Esophagus muscularis mucosa (tissue), 4 donors: Measurements from ENCODE around the gene HOXB6. TPM values are rescaled to one million over a fixed set of nuclear protein-coding genes. Genes with fewer than 3 reads are reported as not detected.
A peak's percentile ranks its signal among the peaks of the same experiment; 100 is the strongest.

ENCODE experiments used
- DNase-seq: peaks from one replicate; pipeline ENCODE4 v3.0.0-alpha.2; 2017; ENCODE audit errors: extremely low spot score
- H3K27ac ChIP-seq, 4 donors: fragments of 200-600 bp; sonication (generic); replicated peaks in 1 of 4; 1 replicate in 3 of 4; 2 replicates in 1 of 4; pipeline ENCODE4 v1.5.1; 2016 to 2019; ENCODE audit warnings: mild to moderate bottlenecking in 1 of 4
- H3K27me3 ChIP-seq, 4 donors: fragments of 200-600 bp; sonication (generic); one replicate each; pipeline versions ENCODE4 v1.5.1 to v1.6.0; 2016 to 2019
- H3K36me3 ChIP-seq, 4 donors: fragments of 200-600 bp; sonication (generic); one replicate each; pipeline ENCODE4 v1.5.1; 2016 to 2019
- H3K4me1 ChIP-seq, 4 donors: fragments of 200-600 bp; sonication (generic); one replicate each; pipeline ENCODE4 v1.5.1; 2016 to 2019
- H3K4me3 ChIP-seq, 4 donors: fragments of 200-600 bp; sonication (generic); 1 replicate in 2 of 4; 2 replicates in 2 of 4; pipeline ENCODE4 v1.5.1; 2016 to 2019; ENCODE audit warnings: mild to moderate bottlenecking in 4 of 4, moderate library complexity in 1 of 4
- H3K9me3 ChIP-seq, 4 donors: fragments of 200-600 bp; sonication (generic); 1 replicate in 3 of 4; 2 replicates in 1 of 4; pipeline ENCODE4 v1.5.1; 2016 to 2019
- EP300 ChIP-seq: sonication (generic); formaldehyde crosslinking; IDR thresholded peaks from one replicate; pipeline ENCODE4 v1.6.1; 2017; ENCODE audit warnings: antibody characterized with exemption
- POLR2A ChIP-seq: fragments of 450-650 bp; IDR thresholded peaks from one replicate; pipeline ENCODE4 v1.6.1; 2017; ENCODE audit warnings: antibody characterized with exemption, moderate library complexity, mild to moderate bottlenecking, low read depth
- POLR2AphosphoS5 ChIP-seq, 2 donors: sonication (generic); formaldehyde crosslinking; IDR thresholded peaks; one replicate each; pipeline ENCODE4 v1.6.1; 2017; ENCODE audit warnings: antibody characterized with exemption in 2 of 2
- WGBS: methylation state at CpG from one replicate; pipeline ENCODE4 v1.1.5; 2018; 5-methylcytosine and 5-hydroxymethylcytosine counted together
- intact Hi-C: fragments of 100-400 bp; cut with DNase I; formaldehyde crosslinking; loops from one replicate; pipeline ENCODE4 v1.15.1; 2023
- total RNA-seq, 4 donors: library from RNA; depleted of rRNA; stranded (reverse); fragments of >200 nt; gene quantifications; one replicate each; pipeline versions ENCODE4 v1.1.0 to v1.2.1, GENCODE V29; 2016
- TF ChIP-seq, protein P1 (sequence below), 3 experiments: fragments of 200-600 bp in 2 of 3; fragments of 450-650 bp in 1 of 3; sonication (generic) in 2 of 3; IDR thresholded peaks; one replicate each; pipeline ENCODE4 v1.5.1; 2017 to 2019; ENCODE audit warnings: antibody characterized with exemption in 3 of 3, mild to moderate bottlenecking in 2 of 3, moderate library complexity in 1 of 3

HOXB6 gene
- total RNA-seq, 4 donors from 2014 or later, result 2.2 to 5.4 (median 2.9) TPM

DNA sequence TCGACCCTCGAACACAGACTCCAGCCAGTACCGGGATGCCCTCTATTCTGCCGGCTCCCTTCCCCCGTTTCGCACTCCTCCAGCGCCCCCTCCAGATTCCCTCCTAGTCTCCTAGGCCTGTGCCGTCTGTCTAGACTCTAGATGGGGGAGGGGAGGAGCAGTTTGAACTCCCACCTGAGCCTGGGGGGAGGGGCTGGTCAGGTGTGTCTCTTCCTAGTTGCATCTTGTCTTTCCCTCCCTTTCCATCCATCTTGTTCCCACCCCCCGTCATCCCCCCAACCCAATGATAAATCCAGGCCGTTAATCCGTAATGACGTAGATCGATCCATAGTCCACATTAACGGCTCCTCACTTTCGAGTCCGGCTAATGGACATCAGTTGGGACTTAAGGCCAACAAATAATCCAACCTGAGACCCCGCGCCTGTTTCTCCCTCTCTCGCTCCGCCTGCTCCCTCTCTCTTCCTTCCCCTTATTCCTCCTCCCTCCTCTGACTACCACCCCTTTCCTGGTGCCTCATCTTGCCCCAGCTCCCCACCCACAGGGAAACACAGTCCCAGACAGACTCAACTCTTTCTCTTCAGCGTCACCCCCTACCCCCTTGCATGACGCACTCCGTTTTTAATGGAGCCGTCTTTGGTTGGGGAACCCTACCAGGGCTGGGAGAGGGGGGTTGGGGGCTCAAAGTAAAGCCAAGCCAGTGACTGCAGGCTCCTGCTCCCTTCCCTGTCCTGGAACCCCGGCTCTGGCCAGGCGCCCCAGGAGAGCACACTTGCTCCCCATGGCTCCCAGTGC, 7.9 kb downstream of the HOXB6 start:
- Histone ChIP-seq H3K27ac (peak overlapping the region in 3 of 4 donors; percentile 51 to 66 (median 63)), H3K4me3 (peak overlapping the region; percentile 56 to 60 (median 57)), H3K27me3 (peaks cover 11 to 97% (median 57%) of the 10 kb centered on the region in 4 donors), H3K9me3 (no peaks in the 10 kb centered on the region), H3K36me3 (no peaks in the 10 kb centered on the region), H3K4me1 (peaks cover 33 to 60% (median 53%) of the 10 kb centered on the region in 4 donors)
- DNase-seq, result no peak
- TF ChIP-seq, protein P1, sequence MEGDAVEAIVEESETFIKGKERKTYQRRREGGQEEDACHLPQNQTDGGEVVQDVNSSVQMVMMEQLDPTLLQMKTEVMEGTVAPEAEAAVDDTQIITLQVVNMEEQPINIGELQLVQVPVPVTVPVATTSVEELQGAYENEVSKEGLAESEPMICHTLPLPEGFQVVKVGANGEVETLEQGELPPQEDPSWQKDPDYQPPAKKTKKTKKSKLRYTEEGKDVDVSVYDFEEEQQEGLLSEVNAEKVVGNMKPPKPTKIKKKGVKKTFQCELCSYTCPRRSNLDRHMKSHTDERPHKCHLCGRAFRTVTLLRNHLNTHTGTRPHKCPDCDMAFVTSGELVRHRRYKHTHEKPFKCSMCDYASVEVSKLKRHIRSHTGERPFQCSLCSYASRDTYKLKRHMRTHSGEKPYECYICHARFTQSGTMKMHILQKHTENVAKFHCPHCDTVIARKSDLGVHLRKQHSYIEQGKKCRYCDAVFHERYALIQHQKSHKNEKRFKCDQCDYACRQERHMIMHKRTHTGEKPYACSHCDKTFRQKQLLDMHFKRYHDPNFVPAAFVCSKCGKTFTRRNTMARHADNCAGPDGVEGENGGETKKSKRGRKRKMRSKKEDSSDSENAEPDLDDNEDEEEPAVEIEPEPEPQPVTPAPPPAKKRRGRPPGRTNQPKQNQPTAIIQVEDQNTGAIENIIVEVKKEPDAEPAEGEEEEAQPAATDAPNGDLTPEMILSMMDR (IDR thresholded peaks at IDR 0.05), result no peak
- TF ChIP-seq POLR2A (no peak), POLR2AphosphoS5 (IDR thresholded peaks at IDR 0.05) (no peak), EP300 (no peak)
- WGBS, result 18% methylated on average over 26 of the region's 26 CpGs
- intact Hi-C loops, result no loop called here

DNA sequence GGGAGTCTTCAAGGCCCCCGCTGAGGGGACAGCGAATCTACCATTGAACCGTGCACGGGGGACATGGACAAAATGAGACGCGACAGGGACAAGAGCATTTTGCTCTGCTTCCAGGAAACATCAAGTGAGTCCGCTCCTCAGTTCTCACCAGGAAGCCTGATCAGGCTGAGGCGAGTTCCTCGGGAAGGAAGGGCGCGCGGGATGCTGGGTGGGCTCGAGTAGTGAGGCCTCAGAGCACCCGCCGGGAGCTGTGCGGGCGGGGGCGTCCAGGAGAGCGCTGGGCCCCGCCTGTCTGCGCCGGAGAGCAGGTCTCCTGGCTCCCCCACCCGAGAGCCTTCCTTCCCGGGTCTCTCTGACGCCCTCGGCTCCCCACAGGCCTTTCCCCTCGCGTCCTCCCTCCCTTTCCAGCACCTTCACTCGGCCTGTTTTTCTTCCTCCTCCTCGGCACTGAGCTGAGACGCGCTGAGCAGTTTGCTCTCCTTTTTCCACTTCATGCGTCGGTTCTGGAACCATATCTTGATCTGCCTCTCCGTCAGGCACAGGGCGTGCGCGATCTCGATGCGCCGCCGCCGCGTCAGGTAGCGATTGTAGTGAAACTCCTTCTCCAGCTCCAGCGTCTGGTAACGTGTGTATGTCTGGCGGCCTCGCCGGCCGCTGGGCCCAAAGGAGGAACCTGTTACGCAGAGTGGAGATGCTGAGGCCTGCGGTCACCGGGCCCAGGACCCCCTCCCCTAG, 8.6 kb downstream of the HOXB6 start:
- Histone ChIP-seq H3K36me3 (no peaks in the 10 kb centered on the region), H3K4me1 (peaks cover 33 to 61% (median 56%) of the 10 kb centered on the region in 4 donors), H3K4me3 (peak overlapping the region; percentile 56 to 60 (median 57)), H3K27me3 (peaks cover 6 to 95% (median 49%) of the 10 kb centered on the region in 4 donors), H3K9me3 (no peaks in the 10 kb centered on the region), H3K27ac (no peak overlapping the region)
- TF ChIP-seq POLR2A (no peak), POLR2AphosphoS5 (IDR thresholded peaks at IDR 0.05) (no peak), EP300 (no peak)
- TF ChIP-seq, protein P1 (IDR thresholded peaks at IDR 0.05), result no peak
- no peak for DNase-seq
- WGBS, result 37% methylated on average over 42 of the region's 54 CpGs
- intact Hi-C loops, result loop anchor here (2.0 kb wide), 1 partner anchor 103 kb away; no protein-coding TSS in a partner anchor

DNA sequence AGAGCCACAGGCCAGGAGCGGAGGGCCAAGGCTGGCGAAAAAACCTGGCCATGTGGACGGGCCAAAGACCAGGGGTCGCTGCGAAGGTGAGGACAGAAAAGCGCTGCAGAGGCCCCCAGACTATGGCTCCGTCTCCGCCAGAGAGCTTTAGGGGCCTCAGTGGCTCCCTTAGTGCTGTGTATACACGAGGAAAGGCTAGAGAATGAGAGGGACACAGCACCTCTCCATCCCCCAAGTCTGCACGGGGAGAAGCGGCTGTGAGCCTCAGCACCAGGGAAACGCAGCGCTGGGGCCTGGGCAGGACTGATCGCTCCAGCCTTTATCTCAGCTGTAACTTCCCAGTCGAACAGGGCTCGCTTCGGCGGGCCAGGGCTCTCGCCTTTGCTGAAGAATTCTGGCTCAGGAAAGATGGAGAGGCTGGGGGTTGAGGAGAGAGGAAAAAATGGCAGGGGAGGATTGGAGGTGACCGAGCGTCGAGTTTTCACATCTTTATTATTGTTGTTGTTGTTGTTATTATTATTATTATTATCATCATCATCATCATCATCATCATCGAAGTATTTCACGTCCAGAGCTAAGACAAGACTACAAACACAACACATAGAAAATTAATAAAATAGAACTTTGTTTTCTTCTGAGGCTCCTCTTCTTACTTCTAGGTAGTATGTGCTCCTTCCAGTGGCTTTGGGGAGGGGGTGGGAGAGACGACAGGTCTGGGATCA, 9.3 kb downstream of the HOXB6 start:
- peaks cover 6 to 88% (median 42%) of the 10 kb centered on the region in 4 donors for H3K27me3 ChIP-seq
- no peaks in the 10 kb centered on the region for H3K9me3 ChIP-seq
- peaks cover 33 to 61% (median 56%) of the 10 kb centered on the region in 4 donors for H3K4me1 ChIP-seq
- DNase-seq, result no peak
- H3K27ac ChIP-seq, result no peak overlapping the region
- intact Hi-C loops, result loop anchor here (2.0 kb wide), 1 partner anchor 103 kb away; no protein-coding TSS in a partner anchor
- no peak for TF ChIP-seq EP300
- no peak for TF ChIP-seq POLR2AphosphoS5 (IDR thresholded peaks at IDR 0.05)
- TF ChIP-seq POLR2A, result no peak
- TF ChIP-seq, protein P1 (IDR thresholded peaks at IDR 0.05), result no peak
- H3K4me3 ChIP-seq, result no peak overlapping the region
- no peaks in the 10 kb centered on the region for H3K36me3 ChIP-seq
- 69% methylated on average over 24 of the region's 25 CpGs for WGBS

DNA sequence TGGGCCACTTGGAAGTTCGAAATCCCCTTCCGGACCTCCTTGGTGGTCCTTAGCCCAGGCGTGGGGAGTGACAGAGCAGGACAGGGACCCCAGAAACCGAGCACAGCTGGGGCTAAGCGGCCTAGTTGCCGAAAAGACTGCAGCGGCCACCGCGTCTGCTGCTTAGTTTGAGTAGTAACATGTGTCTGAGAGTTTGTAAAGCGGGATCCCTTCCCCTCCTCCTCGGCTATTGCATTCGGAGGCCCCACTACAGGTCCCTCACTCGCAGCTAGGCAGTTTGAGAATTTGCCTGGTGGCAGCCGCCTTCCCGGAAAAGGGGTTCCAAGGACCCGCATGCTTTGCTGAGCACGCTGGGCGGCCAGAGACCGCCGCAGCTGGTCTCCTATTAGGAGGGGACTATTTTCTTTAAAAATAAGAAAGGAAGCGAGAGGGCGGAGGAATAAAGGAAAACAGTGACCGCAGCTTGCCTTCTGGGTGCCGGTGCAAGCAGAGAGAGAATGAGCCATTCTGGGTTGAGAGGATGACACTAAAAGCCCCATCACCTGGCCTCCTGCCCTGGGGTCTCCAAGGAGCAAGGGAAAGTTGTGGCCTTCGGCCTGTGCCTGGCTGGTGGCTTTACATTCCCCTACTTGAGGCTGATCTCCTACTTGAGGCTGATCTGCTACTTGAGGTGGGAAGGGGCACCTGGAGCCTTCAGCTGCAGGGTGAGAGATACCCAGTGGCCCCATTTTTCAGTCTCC, 10.1 kb downstream of the HOXB6 start:
- intact Hi-C loops, result loop anchor here (1.0 to 5.0 kb wide), 3 partner anchors 102 to 257 kb away; no protein-coding TSS in a partner anchor
- Histone ChIP-seq H3K9me3 (no peaks in the 10 kb centered on the region), H3K36me3 (no peaks in the 10 kb centered on the region), H3K27me3 (peaks cover 6 to 81% (median 36%) of the 10 kb centered on the region in 4 donors), H3K4me1 (peaks cover 33 to 61% (median 56%) of the 10 kb centered on the region in 4 donors), H3K4me3 (no peak overlapping the region), H3K27ac (peak overlapping the region in 1 of 4 donors; percentile 56)
- DNase-seq, result no peak
- 86% methylated on average over 25 of the region's 25 CpGs for WGBS
- TF ChIP-seq POLR2A, result no peak
- TF ChIP-seq, protein P1 (IDR thresholded peaks at IDR 0.05), result no peak
